Sigmoid colon (tissue), 7 donors: ENCODE results near the gene DYSF. TPM values are rescaled to one million over a fixed set of nuclear protein-coding genes. Genes with fewer than 3 reads are reported as not detected.

Source experiments
- DNase-seq: peaks from one replicate; pipeline ENCODE4 v3.0.0-alpha.2; 2019
- H3K27ac ChIP-seq, 4 donors: fragments of 200-600 bp; sonication (generic); one replicate each; pipeline ENCODE4 v1.5.1; 2016 to 2019; ENCODE audit warnings: mild to moderate bottlenecking in 1 of 4
- H3K27me3 ChIP-seq, 3 donors: fragments of 200-600 bp; sonication (generic); one replicate each; pipeline ENCODE4 v1.5.1; 2019; ENCODE audit warnings: mild to moderate bottlenecking in 1 of 3
- H3K36me3 ChIP-seq, 4 donors: fragments of 200-600 bp; sonication (generic); one replicate each; pipeline ENCODE4 v1.5.1; 2016 to 2019
- H3K4me1 ChIP-seq, 4 donors: fragments of 200-600 bp; sonication (generic); one replicate each; pipeline ENCODE4 v1.5.1; 2017 to 2019
- H3K4me3 ChIP-seq, 4 donors: fragments of 200-600 bp; sonication (generic); one replicate each; pipeline ENCODE4 v1.5.1; 2017 to 2019; ENCODE audit warnings: mild to moderate bottlenecking in 2 of 4, moderate library complexity in 1 of 4
- H3K9me3 ChIP-seq, 4 donors: fragments of 200-600 bp in 3 of 4; sonication (generic) in 3 of 4; one replicate each; pipeline versions ENCODE4 v1.5.1 to v1.6.1; 2013 to 2019
- EP300 ChIP-seq, 4 donors: sonication (generic); formaldehyde crosslinking; IDR thresholded peaks; one replicate each; pipeline ENCODE4 v1.6.1; 2017; ENCODE audit warnings: antibody characterized with exemption in 4 of 4
- POLR2A ChIP-seq, 2 donors: fragments of 450-650 bp; IDR thresholded peaks; one replicate each; pipeline ENCODE4 v1.6.1; 2016; ENCODE audit warnings: antibody characterized with exemption in 2 of 2, mild to moderate bottlenecking in 2 of 2, moderate library complexity in 2 of 2
- POLR2AphosphoS5 ChIP-seq, 4 donors: sonication (generic); formaldehyde crosslinking; IDR thresholded peaks; one replicate each; pipeline ENCODE4 v1.6.1; 2017; ENCODE audit warnings: antibody characterized with exemption in 4 of 4
- WGBS, 2 donors: extraction: QIAGEN DNeasy Blood & Tissue Kit; methylation state at CpG; one replicate each; pipeline ENCODE4 v1.1.7; 2013; 5-methylcytosine and 5-hydroxymethylcytosine counted together
- intact Hi-C: fragments of 100-400 bp; cut with DNase I; formaldehyde crosslinking; loops from one replicate; pipeline ENCODE4 v1.15.1; 2023
- polyA plus RNA-seq, 3 donors: library from polyadenylated mRNA; stranded (reverse); fragments of 200-250 nt; gene quantifications; one replicate each; pipeline ENCODE4 v1.2.3, GENCODE V29; 2013
- total RNA-seq, 4 donors: library from RNA; depleted of rRNA; stranded (reverse); fragments of >200 nt; gene quantifications; one replicate each; pipeline ENCODE4 v1.1.0, GENCODE V29; 2016
- TF ChIP-seq, protein P1 (sequence below), 4 experiments: fragments of 450-650 bp in 3 of 4; fragments of 200-600 bp in 1 of 4; IDR thresholded peaks; one replicate each; pipeline ENCODE4 v1.5.1; 2016 to 2019; ENCODE audit warnings: antibody characterized with exemption in 4 of 4, mild to moderate bottlenecking in 3 of 4, moderate library complexity in 2 of 4
- donor health status: healthy with polysubstance abuse.
- donor health status: Bipolar disorder and iron deficiency.
- donor health status: healthy.

The DYSF gene
- total and polyA plus RNA-seq, 7 donors, result 1.6 to 49.6 (median 12.5) TPM

DNA sequence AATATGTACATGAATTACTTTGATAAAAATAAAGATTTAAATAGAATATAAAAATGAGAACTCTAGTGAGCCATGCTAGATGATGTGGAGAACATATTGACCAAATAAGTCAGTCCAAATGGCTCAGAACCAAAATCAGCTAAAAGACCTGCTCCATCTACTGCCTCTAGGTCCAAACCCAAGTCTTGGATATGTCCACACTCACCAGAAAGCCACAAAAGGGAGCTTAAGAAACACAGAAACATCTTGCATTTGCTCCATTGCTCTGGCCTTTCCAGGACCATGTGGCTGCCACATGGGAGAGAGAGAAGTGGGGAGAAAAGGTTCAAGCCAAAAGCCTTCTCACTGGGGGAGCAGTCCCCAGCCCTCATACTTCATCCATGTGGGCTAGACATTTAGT, 272.5 kb downstream of the DYSF start:
- TF ChIP-seq, protein P1, sequence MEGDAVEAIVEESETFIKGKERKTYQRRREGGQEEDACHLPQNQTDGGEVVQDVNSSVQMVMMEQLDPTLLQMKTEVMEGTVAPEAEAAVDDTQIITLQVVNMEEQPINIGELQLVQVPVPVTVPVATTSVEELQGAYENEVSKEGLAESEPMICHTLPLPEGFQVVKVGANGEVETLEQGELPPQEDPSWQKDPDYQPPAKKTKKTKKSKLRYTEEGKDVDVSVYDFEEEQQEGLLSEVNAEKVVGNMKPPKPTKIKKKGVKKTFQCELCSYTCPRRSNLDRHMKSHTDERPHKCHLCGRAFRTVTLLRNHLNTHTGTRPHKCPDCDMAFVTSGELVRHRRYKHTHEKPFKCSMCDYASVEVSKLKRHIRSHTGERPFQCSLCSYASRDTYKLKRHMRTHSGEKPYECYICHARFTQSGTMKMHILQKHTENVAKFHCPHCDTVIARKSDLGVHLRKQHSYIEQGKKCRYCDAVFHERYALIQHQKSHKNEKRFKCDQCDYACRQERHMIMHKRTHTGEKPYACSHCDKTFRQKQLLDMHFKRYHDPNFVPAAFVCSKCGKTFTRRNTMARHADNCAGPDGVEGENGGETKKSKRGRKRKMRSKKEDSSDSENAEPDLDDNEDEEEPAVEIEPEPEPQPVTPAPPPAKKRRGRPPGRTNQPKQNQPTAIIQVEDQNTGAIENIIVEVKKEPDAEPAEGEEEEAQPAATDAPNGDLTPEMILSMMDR (IDR thresholded peaks at IDR 0.05), result no peak
- TF ChIP-seq EP300 (IDR thresholded peaks at IDR 0.05) (no peak), POLR2AphosphoS5 (IDR thresholded peaks at IDR 0.05) (no peak), POLR2A (IDR thresholded peaks at IDR 0.05) (no peak)
- no peaks in the 10 kb centered on the region for H3K36me3 ChIP-seq
- no peak overlapping the region for H3K4me3 ChIP-seq
- H3K27me3 ChIP-seq, result no peaks in the 10 kb centered on the region
- DNase-seq, result peak; percentile 8
- H3K9me3 ChIP-seq, result peaks cover 0 to 9% (median 0%) of the 10 kb centered on the region in 4 donors
- no peak overlapping the region for H3K27ac ChIP-seq
- intact Hi-C loops, result no loop called here
- peaks cover 0 to 14% (median 12%) of the 10 kb centered on the region in 4 donors for H3K4me1 ChIP-seq

DNA sequence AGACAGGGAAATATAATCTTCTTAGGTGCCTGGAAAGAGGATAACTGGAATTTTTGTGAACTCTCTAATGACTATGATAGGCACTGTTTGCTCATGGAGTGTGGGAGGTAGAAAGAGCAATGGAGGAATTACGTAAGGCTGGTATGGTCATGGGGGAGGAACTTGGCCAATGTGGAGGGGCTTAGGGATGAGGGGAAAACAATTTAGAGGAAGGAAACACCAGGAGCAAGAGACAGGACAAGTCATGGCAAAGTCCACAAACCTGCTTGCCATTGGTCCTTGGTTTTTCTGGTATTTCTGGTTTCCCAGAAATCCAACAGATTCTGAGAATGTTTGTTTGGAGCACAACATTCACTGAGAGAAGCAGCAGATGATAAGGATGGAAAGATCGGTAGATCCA, 274.2 kb downstream of the DYSF start:
- peak; percentile 1 for DNase-seq
- H3K9me3 ChIP-seq, result peaks cover 0 to 9% (median 0%) of the 10 kb centered on the region in 4 donors
- TF ChIP-seq, protein P1 (IDR thresholded peaks at IDR 0.05), result no peak
- TF ChIP-seq EP300 (IDR thresholded peaks at IDR 0.05), result no peak
- TF ChIP-seq POLR2AphosphoS5 (IDR thresholded peaks at IDR 0.05), result no peak
- TF ChIP-seq POLR2A (IDR thresholded peaks at IDR 0.05), result no peak
- no peak overlapping the region for H3K4me3 ChIP-seq
- WGBS, 2 donors, result 73 to 88% methylated on average over 2 of the region's 2 CpGs
- no peak overlapping the region for H3K27ac ChIP-seq
- H3K27me3 ChIP-seq, result no peaks in the 10 kb centered on the region
- intact Hi-C loops, result no loop called here
- no peaks in the 10 kb centered on the region for H3K4me1 ChIP-seq
- H3K36me3 ChIP-seq, result no peaks in the 10 kb centered on the region

DNA sequence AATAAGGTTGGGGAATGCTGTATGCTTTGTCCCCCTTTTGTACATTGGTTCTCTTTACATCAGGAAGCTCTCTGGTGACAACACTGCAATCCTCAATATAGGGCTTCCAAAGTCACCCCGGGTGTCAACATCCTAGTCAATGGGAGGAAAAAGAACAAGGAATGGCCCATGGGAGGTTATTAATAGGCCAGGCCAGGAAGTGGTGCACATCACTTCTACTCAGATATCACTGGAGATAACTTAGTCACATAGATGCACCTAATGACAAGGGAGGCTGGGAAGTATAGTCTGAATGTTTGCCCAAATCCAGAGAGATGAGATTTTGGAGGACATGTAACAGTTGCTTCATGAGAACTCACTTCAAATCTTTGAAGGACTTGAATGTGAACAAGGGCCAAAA, 274.7 kb downstream of the DYSF start:
- no peaks in the 10 kb centered on the region for H3K4me1 ChIP-seq
- H3K9me3 ChIP-seq, result peaks cover 0 to 9% (median 0%) of the 10 kb centered on the region in 4 donors
- TF ChIP-seq POLR2AphosphoS5 (IDR thresholded peaks at IDR 0.05), result no peak
- H3K27me3 ChIP-seq, result no peaks in the 10 kb centered on the region
- intact Hi-C loops, result no loop called here
- H3K36me3 ChIP-seq, result no peaks in the 10 kb centered on the region
- H3K4me3 ChIP-seq, result no peak overlapping the region
- 83 to 87% methylated on average over 1 of the region's 1 CpG for WGBS, 2 donors
- DNase-seq, result no peak
- H3K27ac ChIP-seq, result no peak overlapping the region

DNA sequence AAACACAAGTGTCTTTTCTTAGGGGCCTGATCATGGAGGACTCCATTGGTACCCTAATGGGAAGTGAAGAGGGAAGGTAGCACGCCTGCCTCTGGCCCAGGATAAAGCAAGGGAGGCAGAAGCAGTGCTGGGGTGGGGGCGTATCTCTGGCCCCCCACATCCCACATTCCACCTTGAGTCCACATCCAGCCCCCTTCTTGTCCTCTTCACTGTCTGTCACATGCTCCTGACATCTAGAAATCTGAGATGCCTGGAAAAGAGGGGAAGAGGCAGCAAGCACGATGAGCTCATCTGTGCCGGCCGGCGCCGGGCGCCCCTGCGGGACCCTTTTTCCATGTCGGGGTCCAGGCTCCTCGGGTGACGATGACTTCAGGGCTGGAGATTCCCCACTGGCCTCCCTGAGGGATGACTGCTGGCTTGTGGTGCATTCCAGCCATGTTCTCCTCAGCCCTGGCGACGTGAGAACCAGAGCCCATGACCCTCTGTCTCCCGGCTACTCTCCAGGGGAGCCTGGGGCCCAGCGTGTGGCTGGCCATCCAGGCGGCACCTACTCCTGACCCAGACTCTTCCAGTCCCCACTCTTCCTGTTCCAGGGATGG, 277.5 kb downstream of the DYSF start:
- no peaks in the 10 kb centered on the region for H3K4me1 ChIP-seq
- intact Hi-C loops, result no loop called here
- DNase-seq, result no peak
- H3K27ac ChIP-seq, result no peak overlapping the region
- no peaks in the 10 kb centered on the region for H3K36me3 ChIP-seq
- WGBS, 2 donors, result 88 to 89% methylated on average over 17 of the region's 17 CpGs
- TF ChIP-seq POLR2A (IDR thresholded peaks at IDR 0.05), result no peak
- no peak for TF ChIP-seq POLR2AphosphoS5 (IDR thresholded peaks at IDR 0.05)
- no peak for TF ChIP-seq EP300 (IDR thresholded peaks at IDR 0.05)
- TF ChIP-seq, protein P1 (IDR thresholded peaks at IDR 0.05), result no peak
- no peaks in the 10 kb centered on the region for H3K27me3 ChIP-seq
- H3K9me3 ChIP-seq, result no peaks in the 10 kb centered on the region
- no peak overlapping the region for H3K4me3 ChIP-seq

DNA sequence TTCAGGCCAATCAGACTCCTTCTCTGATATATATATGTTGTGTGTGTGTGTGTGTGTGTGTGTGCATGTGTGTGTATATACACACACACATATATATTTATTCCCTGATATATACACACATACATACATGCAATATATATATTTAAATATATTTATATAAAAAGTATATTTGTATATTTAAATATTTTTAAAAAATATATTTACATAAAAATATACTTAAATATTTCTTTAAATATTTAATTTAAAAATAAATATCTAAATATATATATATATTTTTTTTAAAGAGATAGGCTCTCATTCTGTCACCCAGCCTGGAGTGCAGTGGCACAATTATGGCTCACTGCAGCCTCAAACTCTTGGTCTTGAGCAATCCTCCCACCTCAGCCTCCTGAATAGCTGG, 281.3 kb downstream of the DYSF start:
- no peak for TF ChIP-seq EP300 (IDR thresholded peaks at IDR 0.05)
- no peaks in the 10 kb centered on the region for H3K4me1 ChIP-seq
- no peak overlapping the region for H3K27ac ChIP-seq
- intact Hi-C loops, result no loop called here
- no peak for DNase-seq
- H3K9me3 ChIP-seq, result no peaks in the 10 kb centered on the region
- H3K36me3 ChIP-seq, result no peaks in the 10 kb centered on the region
- no peaks in the 10 kb centered on the region for H3K27me3 ChIP-seq
- H3K4me3 ChIP-seq, result no peak overlapping the region

DNA sequence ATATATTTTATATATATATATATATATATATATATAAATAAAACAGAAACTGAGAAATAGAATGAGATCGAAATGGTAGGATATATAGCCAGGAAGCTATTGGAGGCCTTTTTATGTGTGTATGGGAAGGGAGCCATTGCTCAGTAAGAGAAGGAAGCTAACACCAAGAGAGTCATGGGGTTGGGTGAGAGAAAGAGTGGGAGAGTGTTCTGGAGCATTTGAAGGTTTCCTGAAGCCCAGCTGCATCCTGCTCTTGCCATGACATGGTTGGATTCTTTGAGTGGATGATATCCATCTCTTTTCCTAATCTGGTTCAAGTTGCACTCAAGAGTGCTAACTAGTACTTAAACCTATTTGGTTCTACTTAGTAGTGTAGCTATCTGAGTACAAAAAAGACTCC, 282.3 kb downstream of the DYSF start:
- no peak overlapping the region for H3K27ac ChIP-seq
- WGBS, 2 donors, result 86 to 95% methylated on average over 1 of the region's 1 CpG
- TF ChIP-seq POLR2A (IDR thresholded peaks at IDR 0.05) (no peak), EP300 (IDR thresholded peaks at IDR 0.05) (no peak), POLR2AphosphoS5 (IDR thresholded peaks at IDR 0.05) (no peak)
- TF ChIP-seq, protein P1 (IDR thresholded peaks at IDR 0.05), result no peak
- no peak for DNase-seq
- no peaks in the 10 kb centered on the region for H3K9me3 ChIP-seq
- no peaks in the 10 kb centered on the region for H3K4me1 ChIP-seq
- H3K4me3 ChIP-seq, result no peak overlapping the region
- intact Hi-C loops, result no loop called here
- H3K36me3 ChIP-seq, result no peaks in the 10 kb centered on the region
- H3K27me3 ChIP-seq, result no peaks in the 10 kb centered on the region
